ENCODE measurements around the gene IQSEC1. TPM values are rescaled to one million over a fixed set of nuclear protein-coding genes. Genes with fewer than 3 reads are reported as not detected.

IQSEC1 gene
- polyA plus RNA-seq, 3 donors: 17.7 to 61.7 (median 30.3) TPM

- H2AFZ ChIP-seq (ENCODE audit: insufficient read depth, low read depth, low read length, poor library complexity, severe bottlenecking): peak overlapping the region; percentile 68
- peak overlapping the region; percentile 21 for H3K9ac ChIP-seq (ENCODE audit: insufficient read depth, low read length, poor library complexity, severe bottlenecking)
- peak overlapping the region in 3 of 7 donors; percentile 30 to 77 (median 39) for H3K27ac Mint-ChIP-seq
- H3K4me1 Mint-ChIP-seq: peaks cover 21% of the 10 kb centered on the region
- H3K4me3 Mint-ChIP-seq: peak overlapping the region; percentile 71 to 92
- peaks cover 5 to 19% of the 10 kb centered on the region in 2 donors for H3K27me3 ChIP-seq (ENCODE audit: control insufficient read depth in 2 of 2, insufficient read depth in 2 of 2, low read length in 2 of 2)
- H3K9me3 ChIP-seq (replicated peaks in 1 of 2; ENCODE audit: control insufficient read depth in 1 of 2, insufficient read depth in 1 of 2, low read length in 2 of 2): peaks cover 8 to 16% of the 10 kb centered on the region in 2 donors
- H3K36me3 Mint-ChIP-seq: peaks cover 0 to 1% of the 10 kb centered on the region in 2 donors
- peaks cover 13 to 20% (median 19%) of the 10 kb centered on the region in 7 donors for H3K9me3 Mint-ChIP-seq
- TF ChIP-seq, protein P1, sequence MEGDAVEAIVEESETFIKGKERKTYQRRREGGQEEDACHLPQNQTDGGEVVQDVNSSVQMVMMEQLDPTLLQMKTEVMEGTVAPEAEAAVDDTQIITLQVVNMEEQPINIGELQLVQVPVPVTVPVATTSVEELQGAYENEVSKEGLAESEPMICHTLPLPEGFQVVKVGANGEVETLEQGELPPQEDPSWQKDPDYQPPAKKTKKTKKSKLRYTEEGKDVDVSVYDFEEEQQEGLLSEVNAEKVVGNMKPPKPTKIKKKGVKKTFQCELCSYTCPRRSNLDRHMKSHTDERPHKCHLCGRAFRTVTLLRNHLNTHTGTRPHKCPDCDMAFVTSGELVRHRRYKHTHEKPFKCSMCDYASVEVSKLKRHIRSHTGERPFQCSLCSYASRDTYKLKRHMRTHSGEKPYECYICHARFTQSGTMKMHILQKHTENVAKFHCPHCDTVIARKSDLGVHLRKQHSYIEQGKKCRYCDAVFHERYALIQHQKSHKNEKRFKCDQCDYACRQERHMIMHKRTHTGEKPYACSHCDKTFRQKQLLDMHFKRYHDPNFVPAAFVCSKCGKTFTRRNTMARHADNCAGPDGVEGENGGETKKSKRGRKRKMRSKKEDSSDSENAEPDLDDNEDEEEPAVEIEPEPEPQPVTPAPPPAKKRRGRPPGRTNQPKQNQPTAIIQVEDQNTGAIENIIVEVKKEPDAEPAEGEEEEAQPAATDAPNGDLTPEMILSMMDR (IDR thresholded peaks at IDR 0.05): peak; percentile 93
- H3K4me3 ChIP-seq (replicated peaks in 1 of 3; ENCODE audit: low read depth in 2 of 3, low read length in 3 of 3): peak overlapping the region; percentile 20 to 68 (median 29)
- H4K20me1 ChIP-seq (ENCODE audit: insufficient read depth, low read length): no peaks in the 10 kb centered on the region
- peaks cover 18 to 37% (median 31%) of the 10 kb centered on the region in 3 donors for H3K27me3 Mint-ChIP-seq (ENCODE audit: low read depth in 3 of 3)
- H3K4me2 ChIP-seq (replicated peaks; ENCODE audit: extremely low read depth, low read length, poor library complexity, severe bottlenecking): peak overlapping the region; percentile 71
- 3% methylated on average over 36 of the region's 45 CpGs for WGBS (ENCODE audit: insufficient coverage)
- DNase-seq: peak; percentile 80 to 85 (median 85)
- peaks cover 15 to 22% of the 10 kb centered on the region in 2 donors for H3K4me1 ChIP-seq (ENCODE audit: control insufficient read depth in 1 of 2, insufficient read depth in 2 of 2, low read length in 2 of 2)
- H3K79me2 ChIP-seq (ENCODE audit: insufficient read depth, low read length): no peaks in the 10 kb centered on the region
- no peaks in the 10 kb centered on the region for H3K36me3 ChIP-seq (replicated peaks in 1 of 2; ENCODE audit: control insufficient read depth in 1 of 2, insufficient read depth in 2 of 2, low read length in 2 of 2)
- intact Hi-C loops (cut with micrococcal nuclease): loop anchor here (2.0 kb wide), 2 partner anchors 22 to 24 kb away; no protein-coding TSS in a partner anchor
- H3K27ac ChIP-seq (ENCODE audit: low read depth in 1 of 2, low read length in 2 of 2): no peak overlapping the region
These were observed 204.9 kb downstream of the IQSEC1 start for GRCh38 chr3:12868039-12869034.

GRCh38 chr3:12866836-12867235 lies 206.4 kb downstream of the IQSEC1 start:
- peaks cover 21% of the 10 kb centered on the region for H3K4me1 Mint-ChIP-seq
- Histone ChIP-seq H2AFZ (ENCODE audit: insufficient read depth, low read depth, low read length, poor library complexity, severe bottlenecking) (no peak overlapping the region), H3K9ac (ENCODE audit: insufficient read depth, low read length, poor library complexity, severe bottlenecking) (no peak overlapping the region), H3K9me3 (replicated peaks in 1 of 2; ENCODE audit: control insufficient read depth in 1 of 2, insufficient read depth in 1 of 2, low read length in 2 of 2) (peaks cover 8 to 16% of the 10 kb centered on the region in 2 donors), H3K4me1 (ENCODE audit: control insufficient read depth in 1 of 2, insufficient read depth in 2 of 2, low read length in 2 of 2) (peaks cover 15 to 22% of the 10 kb centered on the region in 2 donors), H3K79me2 (ENCODE audit: insufficient read depth, low read length) (no peaks in the 10 kb centered on the region), H3K27me3 (ENCODE audit: control insufficient read depth in 2 of 2, insufficient read depth in 2 of 2, low read length in 2 of 2) (peaks cover 5 to 19% of the 10 kb centered on the region in 2 donors), H3K36me3 (replicated peaks in 1 of 2; ENCODE audit: control insufficient read depth in 1 of 2, insufficient read depth in 2 of 2, low read length in 2 of 2) (no peaks in the 10 kb centered on the region), H4K20me1 (ENCODE audit: insufficient read depth, low read length) (no peaks in the 10 kb centered on the region), H3K4me2 (replicated peaks; ENCODE audit: extremely low read depth, low read length, poor library complexity, severe bottlenecking) (no peak overlapping the region), H3K4me3 (replicated peaks in 1 of 3; ENCODE audit: low read depth in 2 of 3, low read length in 3 of 3) (no peak overlapping the region), H3K27ac (ENCODE audit: low read depth in 1 of 2, low read length in 2 of 2) (no peak overlapping the region)
- H3K36me3 Mint-ChIP-seq: peaks cover 0 to 1% of the 10 kb centered on the region in 2 donors
- intact Hi-C loops (cut with micrococcal nuclease): no loop called here
- H3K9me3 Mint-ChIP-seq: peaks cover 13 to 20% (median 19%) of the 10 kb centered on the region in 7 donors
- H3K27ac Mint-ChIP-seq: no peak overlapping the region
- TF ChIP-seq, protein P1 (IDR thresholded peaks at IDR 0.05): no peak
- DNase-seq: no peak
- 93% methylated on average over 6 of the region's 6 CpGs for WGBS (ENCODE audit: insufficient coverage)
- no peak overlapping the region for H3K4me3 Mint-ChIP-seq
- peaks cover 20 to 37% (median 34%) of the 10 kb centered on the region in 3 donors for H3K27me3 Mint-ChIP-seq (ENCODE audit: low read depth in 3 of 3)
